Erythroblast (primary cell): Measurements from ENCODE around the gene C11orf52.
"Not testable (repeated sequence)": the region's sequence is repeated elsewhere in the genome, so short reads cannot be mapped to it uniquely, and the experiment has no call there.

Experiments used
- DNase-seq, 2 experiments: peaks; one replicate each; lab custom pipeline; 2025; lab: John Stamatoyannopoulos, UW
- GATA1 ChIP-seq: IDR thresholded peaks from 2 replicates; pipeline ENCODE4 v1.6.1; 2011; ENCODE audit warnings: low read depth, mild to moderate bottlenecking, control low read depth, low read length, moderate library complexity
- POLR2A ChIP-seq: IDR thresholded peaks from 2 replicates; pipeline ENCODE4 v1.6.1; 2011; ENCODE audit warnings: mild to moderate bottlenecking, low read length

Gene C11orf52

DNA sequence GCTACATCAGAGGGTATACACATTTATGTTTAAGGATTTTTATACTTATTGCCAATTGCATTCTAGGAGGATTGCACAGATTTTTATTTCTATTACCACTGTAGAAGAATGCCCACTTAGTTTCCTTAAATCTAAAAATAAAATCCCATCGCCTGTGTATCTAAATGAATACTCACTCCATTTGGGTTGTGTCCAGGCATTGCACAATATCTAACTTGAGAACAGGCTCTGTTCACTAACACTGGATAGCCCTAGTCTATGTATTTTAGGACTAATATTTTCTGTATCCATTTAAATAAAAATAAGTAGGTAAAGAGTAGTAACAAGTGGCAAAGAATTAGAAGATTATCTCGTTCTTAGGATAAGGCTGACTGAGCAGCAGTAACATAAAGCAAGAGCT, 4.1 kb downstream of the C11orf52 start:
- DNase-seq = peak in 1 of 2 experiments; percentile 52
- no peak for TF ChIP-seq POLR2A
- TF ChIP-seq GATA1 = no peak

DNA sequence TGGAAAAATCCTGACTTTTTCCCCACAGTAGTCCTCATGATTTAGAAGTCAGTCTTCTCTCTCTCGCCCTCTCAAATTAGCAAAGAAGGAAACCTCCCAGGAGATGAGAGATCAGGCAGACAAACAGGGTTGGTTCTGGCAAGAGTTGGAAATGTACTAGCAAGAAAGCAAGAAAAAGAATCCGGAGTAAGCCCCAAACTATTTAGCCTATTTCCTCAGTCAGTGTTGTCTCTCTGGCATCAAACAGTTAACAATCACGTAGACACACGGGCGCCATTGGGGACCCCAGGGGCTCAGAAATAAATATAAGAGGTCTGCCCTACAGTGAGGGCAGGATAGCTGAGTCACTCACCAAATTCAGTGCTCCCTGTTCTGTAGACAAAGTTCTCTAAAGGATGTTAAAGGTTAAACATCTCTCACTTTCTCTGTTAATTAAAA, 4.7 kb downstream of the C11orf52 start:
- DNase-seq = no peak
- TF ChIP-seq POLR2A (no peak), GATA1 (no peak)

DNA sequence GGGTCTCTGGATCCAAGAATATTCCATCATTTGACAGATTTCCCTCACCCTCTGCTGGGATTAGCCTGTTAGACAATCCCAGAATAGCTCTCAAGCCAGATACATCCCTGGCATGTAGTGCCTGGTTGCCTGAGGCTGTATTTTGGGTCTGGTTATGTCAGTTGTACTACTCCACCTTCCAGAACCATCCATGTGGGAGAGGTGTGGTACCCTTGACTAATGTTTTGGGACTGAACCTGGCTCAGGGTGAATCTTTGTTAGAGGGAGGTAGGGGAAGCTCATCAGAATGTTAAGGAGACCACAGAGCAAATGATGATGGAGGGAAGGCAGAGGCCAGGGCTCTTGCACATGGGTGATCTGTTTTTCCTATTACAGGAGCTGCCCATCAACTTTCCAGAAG, 5.2 kb downstream of the C11orf52 start:
- DNase-seq = no peak
- no peak for TF ChIP-seq POLR2A
- TF ChIP-seq GATA1 = no peak

DNA sequence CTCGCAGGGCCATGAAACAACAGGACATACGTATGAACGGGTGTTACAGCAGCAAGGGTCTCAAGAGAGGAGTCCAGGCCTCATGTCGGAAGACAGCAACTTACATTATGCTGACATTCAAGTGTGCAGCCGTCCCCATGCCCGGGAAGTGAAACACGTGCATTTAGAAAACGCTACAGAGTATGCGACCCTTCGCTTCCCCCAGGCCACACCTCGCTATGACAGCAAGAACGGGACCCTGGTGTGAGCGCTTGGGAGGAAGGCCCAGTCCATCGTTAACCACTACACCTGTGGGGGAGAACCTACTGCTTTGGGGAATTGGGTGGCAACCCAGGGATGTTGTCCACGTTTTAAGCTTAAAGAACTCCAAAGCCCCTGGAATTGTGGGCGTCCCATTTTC, 7.2 kb downstream of the C11orf52 start:
- DNase-seq = no peak
- TF ChIP-seq GATA1 (no peak), POLR2A (no peak)

- DNase-seq = peak; percentile 100
- TF ChIP-seq GATA1 (no peak), POLR2A (peak; percentile 86)
These were observed 8.0 kb downstream of the C11orf52 start for GRCh38 chr11:111926505-111927391.

GRCh38 chr11:111930472-111930871, 11.8 kb downstream of the C11orf52 start:
- no peak for TF ChIP-seq POLR2A
- no peak for TF ChIP-seq GATA1
- DNase-seq = no peak

DNA sequence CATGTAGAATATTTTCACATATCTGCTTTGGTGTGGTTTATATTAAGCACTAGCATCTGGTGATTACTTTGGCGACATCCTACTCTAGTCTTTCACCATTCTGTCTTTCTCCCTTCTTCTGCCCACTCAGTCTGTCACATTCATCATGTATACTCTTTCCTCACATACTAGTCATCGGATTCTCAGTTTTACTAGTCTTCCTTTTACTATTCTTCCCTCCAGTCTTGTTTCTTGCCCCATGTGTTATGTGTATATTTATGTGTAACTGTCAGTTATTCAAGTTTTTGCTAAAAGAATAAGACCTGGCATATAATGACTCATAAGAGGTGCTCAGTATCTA, 13.9 kb downstream of the C11orf52 start:
- TF ChIP-seq POLR2A (no peak), GATA1 (no peak)
- DNase-seq = no peak

DNA sequence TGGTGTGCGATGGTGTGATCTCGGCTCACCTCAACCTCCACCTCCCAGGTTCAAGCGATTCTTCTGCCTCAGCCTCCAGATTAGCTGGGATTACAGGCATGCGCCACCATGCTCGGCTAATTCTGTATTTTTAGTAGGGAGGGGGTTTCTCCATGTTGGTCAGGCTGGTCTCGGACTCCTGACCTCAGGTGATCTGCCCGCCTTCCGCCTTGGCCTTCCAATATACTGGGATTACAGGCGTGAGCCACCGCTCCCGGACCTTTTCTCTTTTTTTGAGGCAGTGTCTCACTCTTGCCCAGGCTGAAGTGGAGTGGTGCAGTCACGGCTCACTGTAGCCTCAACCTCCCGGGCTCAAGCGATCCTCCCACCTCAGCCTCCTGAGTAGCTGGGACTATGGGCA, 14.5 kb downstream of the C11orf52 start:
- DNase-seq = not testable (repeated sequence)

- DNase-seq = no peak
- TF ChIP-seq POLR2A (no peak), GATA1 (no peak)
These were observed 15.2 kb downstream of the C11orf52 start for GRCh38 chr11:111933872-111934271.

GRCh38 chr11:111934306-111934705, 15.6 kb downstream of the C11orf52 start:
- DNase-seq = no peak
- TF ChIP-seq POLR2A = no peak

DNA sequence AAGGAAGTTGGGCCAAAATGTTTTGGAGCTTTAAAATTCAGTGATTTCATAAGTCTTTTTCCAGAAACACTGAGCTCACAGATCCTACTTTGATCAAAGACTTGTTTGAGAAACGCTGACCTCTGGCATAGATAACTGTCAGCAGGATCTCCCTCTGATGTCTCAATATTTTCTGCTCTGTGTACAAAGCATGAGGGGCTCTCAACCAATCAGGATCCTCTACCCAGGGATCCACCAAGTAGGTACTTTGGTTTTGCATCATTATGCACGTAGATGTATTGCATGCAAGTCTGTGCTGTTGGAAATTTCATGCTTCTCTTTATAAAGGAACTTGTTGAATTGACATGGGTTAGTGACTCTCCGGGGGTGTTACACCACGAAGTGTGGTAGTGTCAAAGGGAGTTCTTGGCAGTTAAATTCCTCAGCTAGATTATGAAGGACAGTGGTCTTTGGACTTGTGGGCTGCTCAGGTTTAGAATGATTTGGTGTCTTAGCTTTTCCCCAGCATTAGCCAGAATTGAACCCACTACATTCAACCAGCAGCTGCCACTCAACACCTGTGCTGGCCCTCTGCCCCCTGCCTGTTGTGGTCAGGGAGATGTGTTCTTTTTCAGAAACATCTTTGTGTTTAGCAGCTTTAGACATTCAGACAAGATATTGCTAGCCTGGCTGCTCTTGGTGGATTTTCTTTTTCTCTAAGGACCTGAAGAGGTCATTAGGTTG, 16.8 kb downstream of the C11orf52 start:
- DNase-seq = peak in 1 of 2 experiments; percentile 13

GRCh38 chr11:111936040-111936540, 17.4 kb downstream of the C11orf52 start:
- DNase-seq = no peak
- TF ChIP-seq POLR2A (no peak), GATA1 (no peak)

More for the DNA sequence above, 16.8 kb downstream of the C11orf52 start:
- TF ChIP-seq GATA1 (no peak), POLR2A (no peak)

- TF ChIP-seq GATA1 (no peak), POLR2A (no peak)
- no peak for DNase-seq
These were observed 18.7 kb downstream of the C11orf52 start for GRCh38 chr11:111937461-111937769.

GRCh38 chr11:111937844-111938243, 19.1 kb downstream of the C11orf52 start:
- DNase-seq = no peak

DNA sequence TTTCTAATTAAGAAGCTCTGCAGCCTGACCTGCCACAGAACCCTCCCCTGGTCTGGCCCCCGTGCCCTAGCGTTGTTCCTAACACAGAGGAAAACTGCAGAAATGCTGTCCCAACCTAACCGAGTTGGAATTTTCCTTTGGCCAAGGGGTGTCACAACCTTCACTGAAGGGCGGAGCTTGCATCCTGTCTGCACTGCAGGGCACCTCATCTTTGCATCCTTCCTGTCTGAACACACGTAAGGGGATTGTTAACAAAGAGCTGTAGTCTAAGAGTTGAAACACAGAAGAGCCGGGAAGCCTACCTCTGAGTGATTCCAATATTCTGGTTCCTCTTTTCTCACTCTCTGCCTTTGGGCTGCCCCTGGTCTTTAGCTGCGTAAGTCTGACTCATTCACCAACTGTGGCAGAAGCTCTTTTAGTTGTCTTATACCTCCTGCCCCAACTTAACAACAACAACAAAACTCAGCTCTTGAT, 20.0 kb downstream of the C11orf52 start:
- peak; percentile 26 for TF ChIP-seq POLR2A
- no peak for TF ChIP-seq GATA1
- peak in 1 of 2 experiments; percentile 17 for DNase-seq

More at GRCh38 chr11:111937844-111938243, 19.1 kb downstream of the C11orf52 start:
- TF ChIP-seq POLR2A (no peak), GATA1 (no peak)
